GM13977 (cell line): Measurements from ENCODE around the gene HSD17B1.
A peak's percentile ranks its signal among the peaks of the same experiment; 100 is the strongest.

Source experiments
- DNase-seq: peaks from one replicate; pipeline ENCODE4 v3.0.0; 2012; ENCODE audit warnings: low spot score
- in situ Hi-C: fragments of 300-500 bp; cut with MboI; formaldehyde crosslinking; loops from one replicate; pipeline ENCODE4 v1.12.0; 2022; ENCODE audit warnings: low sequenced_read_pairs, low pct_unique_long_range_greater_than_20kb, mixed read lengths, inconsistent platforms; ENCODE audit not compliant: unreplicated experiment
- TF ChIP-seq, protein P1 (sequence below): IDR thresholded peaks from 2 replicates; pipeline ENCODE4 v1.5.1; 2012; ENCODE audit warnings: mild to moderate bottlenecking, control low read depth; ENCODE audit not compliant: insufficient read depth; ENCODE audit errors: extremely low read depth, missing control alignments

HSD17B1 gene

DNA sequence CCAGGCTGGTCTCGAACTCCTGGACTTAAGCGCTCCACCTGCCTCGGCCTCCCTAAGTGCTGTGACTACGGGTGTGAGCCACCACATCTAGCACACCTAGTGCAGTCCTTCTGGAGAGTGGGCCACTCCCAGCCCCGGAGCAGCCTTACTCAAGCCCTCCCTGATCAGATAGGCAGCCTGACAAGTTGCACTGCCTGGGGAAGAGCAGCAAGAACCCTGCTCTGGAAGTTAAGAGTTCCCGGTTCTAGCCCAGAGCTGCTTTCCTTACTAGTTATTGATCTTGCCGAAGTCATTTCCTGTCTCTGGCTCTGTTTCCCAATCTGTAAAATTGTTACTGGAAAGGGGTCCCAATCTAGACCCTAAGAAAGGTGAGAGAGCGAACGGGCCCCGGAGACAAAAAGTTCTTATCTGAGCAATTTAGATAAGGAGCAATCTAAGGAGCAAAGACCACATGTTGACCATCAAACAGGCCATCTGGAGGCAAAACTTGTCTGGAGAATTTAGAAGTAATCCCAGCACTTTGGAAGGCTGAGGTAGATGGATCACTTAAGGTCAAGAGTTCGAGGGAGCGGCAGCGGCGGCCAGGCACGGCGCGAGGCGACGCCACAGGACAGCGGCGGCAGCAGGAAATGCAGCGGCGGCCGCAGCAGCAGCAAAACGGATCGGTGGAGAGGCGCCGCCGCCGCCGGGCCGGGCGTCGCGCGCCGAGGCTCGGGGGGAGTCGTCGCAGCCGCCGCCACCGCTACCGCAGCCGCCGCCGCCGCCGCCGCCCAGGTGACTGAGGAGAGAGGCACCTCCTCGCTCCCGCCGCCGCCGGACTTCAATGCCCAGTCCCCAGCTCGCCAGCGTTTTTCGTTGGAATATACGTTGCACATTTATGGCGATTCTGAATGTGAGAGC, 21.0 kb upstream of the HSD17B1 start:
- DNase-seq: peak; percentile 68
- in situ Hi-C loops: no loop called here
- TF ChIP-seq, protein P1, sequence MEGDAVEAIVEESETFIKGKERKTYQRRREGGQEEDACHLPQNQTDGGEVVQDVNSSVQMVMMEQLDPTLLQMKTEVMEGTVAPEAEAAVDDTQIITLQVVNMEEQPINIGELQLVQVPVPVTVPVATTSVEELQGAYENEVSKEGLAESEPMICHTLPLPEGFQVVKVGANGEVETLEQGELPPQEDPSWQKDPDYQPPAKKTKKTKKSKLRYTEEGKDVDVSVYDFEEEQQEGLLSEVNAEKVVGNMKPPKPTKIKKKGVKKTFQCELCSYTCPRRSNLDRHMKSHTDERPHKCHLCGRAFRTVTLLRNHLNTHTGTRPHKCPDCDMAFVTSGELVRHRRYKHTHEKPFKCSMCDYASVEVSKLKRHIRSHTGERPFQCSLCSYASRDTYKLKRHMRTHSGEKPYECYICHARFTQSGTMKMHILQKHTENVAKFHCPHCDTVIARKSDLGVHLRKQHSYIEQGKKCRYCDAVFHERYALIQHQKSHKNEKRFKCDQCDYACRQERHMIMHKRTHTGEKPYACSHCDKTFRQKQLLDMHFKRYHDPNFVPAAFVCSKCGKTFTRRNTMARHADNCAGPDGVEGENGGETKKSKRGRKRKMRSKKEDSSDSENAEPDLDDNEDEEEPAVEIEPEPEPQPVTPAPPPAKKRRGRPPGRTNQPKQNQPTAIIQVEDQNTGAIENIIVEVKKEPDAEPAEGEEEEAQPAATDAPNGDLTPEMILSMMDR: peak; percentile 41

DNA sequence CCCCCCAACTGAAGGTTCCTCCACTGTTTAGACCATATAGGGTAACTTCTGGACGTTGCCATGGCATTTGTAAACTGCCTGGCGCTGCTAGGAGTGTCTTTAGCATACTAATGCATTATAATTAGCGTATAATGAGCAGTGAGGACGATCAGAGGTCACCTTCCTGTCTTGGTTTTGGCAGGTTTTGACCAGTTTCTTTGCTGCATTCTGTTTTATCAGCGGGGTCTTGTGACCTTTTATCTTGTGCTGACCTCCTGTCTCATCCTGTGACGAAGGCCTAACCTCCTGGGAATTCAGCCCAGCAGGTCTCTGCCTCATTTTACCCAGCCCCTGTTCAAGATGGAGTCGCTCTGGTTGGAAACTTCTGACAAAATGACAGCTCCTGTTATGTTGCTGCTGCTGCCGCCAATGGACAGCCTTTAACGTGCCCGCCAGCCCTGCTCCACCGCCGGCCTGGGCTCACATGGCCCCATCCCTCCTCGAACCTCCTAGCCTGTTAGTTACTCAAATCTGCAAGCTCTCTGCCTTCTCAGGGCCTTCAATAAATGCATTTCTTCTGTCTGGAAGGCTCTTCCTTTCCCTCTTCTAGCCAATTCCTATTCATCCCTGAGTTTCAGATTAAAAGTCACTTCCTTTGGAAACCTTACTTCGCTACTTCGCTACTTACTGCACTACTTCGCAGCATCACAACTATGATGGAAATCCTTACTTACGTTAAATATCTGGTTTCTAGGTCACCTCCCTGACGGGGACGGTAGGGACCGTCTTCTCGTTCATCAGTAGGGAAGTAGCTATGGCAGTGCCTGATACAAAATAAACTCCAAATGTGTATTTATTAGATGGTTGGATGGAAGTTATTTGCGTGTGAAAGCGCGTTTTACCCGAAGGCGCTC, 17.3 kb upstream of the HSD17B1 start:
- in situ Hi-C loops: no loop called here
- DNase-seq: no peak
- TF ChIP-seq, protein P1: no peak

DNA sequence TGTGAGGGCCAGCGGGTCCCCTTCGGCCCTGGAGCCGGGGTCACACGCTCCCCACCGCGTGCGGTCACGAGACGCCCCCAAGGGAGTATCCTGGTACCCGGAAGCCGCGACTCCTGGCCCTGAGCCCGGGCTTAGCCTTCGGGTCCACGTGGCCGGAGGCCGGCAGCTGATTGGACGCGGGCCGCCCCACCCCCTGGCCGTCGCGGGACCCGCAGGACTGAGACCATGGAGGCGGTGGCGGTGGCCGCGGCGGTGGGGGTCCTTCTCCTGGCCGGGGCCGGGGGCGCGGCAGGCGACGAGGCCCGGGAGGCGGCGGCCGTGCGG, 16.7 kb upstream of the HSD17B1 start, which contains the start of gene NAGLU:
NAGLU (plus strand) TSS at position 194 of the 324 bp plus-strand sequence; CDS start at position 226, 32 bp downstream.
- peak; percentile 99 for DNase-seq
- TF ChIP-seq, protein P1: no peak
- in situ Hi-C loops: no loop called here

DNA sequence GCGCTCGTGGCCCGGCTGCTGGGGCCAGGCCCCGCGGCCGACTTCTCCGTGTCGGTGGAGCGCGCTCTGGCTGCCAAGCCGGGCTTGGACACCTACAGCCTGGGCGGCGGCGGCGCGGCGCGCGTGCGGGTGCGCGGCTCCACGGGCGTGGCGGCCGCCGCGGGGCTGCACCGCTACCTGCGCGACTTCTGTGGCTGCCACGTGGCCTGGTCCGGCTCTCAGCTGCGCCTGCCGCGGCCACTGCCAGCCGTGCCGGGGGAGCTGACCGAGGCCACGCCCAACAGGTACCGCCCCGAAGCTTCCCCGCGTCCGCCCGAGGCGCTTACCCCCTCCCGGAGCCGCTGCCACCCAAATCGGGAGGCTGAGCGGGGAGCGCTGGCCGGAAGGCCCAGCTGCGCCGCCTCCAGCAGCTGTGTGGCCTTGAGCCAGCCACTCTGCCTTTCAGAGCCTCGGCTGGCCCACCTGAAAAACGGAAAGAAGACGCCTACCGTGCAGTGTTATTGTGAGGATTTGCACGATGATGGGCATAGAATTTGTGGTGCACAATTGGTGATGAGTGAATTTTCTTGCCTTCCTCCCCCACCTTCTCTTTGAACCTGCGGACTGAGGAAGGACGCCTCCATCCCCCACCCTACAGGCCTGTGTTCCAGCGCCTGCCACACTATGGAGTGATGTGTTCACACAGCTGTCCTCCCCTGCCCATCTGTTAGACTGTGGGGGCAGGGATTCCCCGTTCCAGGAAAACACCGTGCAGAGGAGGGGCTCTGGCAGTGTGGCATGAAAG, 16.2 kb upstream of the HSD17B1 start:
- in situ Hi-C loops: no loop called here

DNA sequence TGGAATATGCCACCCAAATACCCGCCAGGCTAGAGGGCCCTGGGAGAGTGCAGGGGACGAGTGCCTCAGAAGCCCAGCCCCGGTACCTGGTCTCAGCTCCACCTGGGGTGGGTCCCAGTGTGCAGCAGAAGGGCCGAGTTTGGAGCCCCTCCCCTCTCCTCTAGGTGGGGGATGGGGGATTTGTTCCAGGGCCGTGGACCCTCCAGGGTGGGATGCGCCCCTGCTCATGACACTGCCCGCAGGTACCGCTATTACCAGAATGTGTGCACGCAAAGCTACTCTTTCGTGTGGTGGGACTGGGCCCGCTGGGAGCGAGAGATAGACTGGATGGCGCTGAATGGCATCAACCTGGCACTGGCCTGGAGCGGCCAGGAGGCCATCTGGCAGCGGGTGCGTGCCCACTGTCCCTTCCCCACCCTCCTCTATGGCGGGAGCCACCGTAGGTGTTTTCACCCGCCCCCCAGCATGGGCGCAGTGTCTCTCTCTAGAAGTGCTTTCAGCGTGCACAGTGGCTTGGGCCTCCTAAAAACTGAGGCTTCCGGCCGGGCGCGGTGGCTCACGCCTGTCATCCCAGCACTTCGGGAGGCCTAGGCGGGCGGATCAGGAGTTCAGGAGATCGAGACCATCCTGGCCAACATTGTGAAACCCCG, 15.4 kb upstream of the HSD17B1 start:
- TF ChIP-seq, protein P1: no peak
- no peak for DNase-seq
- in situ Hi-C loops: no loop called here

More for the DNA sequence above, 16.2 kb upstream of the HSD17B1 start:
- peak; percentile 95 for DNase-seq
- TF ChIP-seq, protein P1: no peak
